ENCODE results near the gene WNT5B.

GRCh38 chr12:1666685-1667162 is 37.7 kb downstream of the WNT5B start:
- TF ChIP-seq ZNF70 (CRISPR knock-in tag; IDR thresholded peaks at IDR 0.05) (no peak), SNAI2 (CRISPR knock-in tag; IDR thresholded peaks at IDR 0.05) (no peak), ZNF8 (CRISPR knock-in tag; IDR thresholded peaks at IDR 0.05) (no peak), PATZ1 (CRISPR knock-in tag; IDR thresholded peaks at IDR 0.05; ENCODE audit: borderline replicate concordance) (no peak), GLIS3 (CRISPR knock-in tag; IDR thresholded peaks at IDR 0.05) (no peak), CREB5 (CRISPR knock-in tag; IDR thresholded peaks at IDR 0.05; ENCODE audit: low read depth) (no peak)

Measured in SK-N-SH treated with all-trans-retinoic acid at 6 μM for 48 hours (cell line).